A549 (cell line): ENCODE data around the gene ZNF211. TPM values are rescaled to one million over a fixed set of nuclear protein-coding genes. Genes with fewer than 3 reads are reported as not detected.

Experiments used
- ATAC-seq, 2 experiments: fragments of 200-7000 bp in 1 of 2; fragments of >200 bp in 1 of 2; cut with Nextera tagmentation in 1 of 2; cut with Tn5 transposase in 1 of 2; 3 replicates each; pipeline versions ENCODE4 v1.8.0 to v1.9.1; 2018 to 2020; ENCODE audit warnings: mild to moderate bottlenecking in 1 of 2, moderate library complexity in 1 of 2
- CTCF ChIA-PET: fragments of 300-600 bp; sonication (Branson Sonifier 250); formaldehyde crosslinking; extraction: SDS; loops from one replicate; lab custom pipeline; 2021; ENCODE audit warnings: antibody characterized with exemption, inconsistent platforms; lab: Yijun Ruan, JAX
- POLR2A ChIA-PET: fragments of 350-600 bp; formaldehyde crosslinking; extraction: SDS; loops from one replicate; lab custom pipeline; 2021; ENCODE audit warnings: antibody characterized with exemption, inconsistent platforms; lab: Yijun Ruan, JAX
- DNase-seq, 2 experiments: peaks; one replicate each; pipeline versions ENCODE4 v3.0.0 to v3.0.0-alpha.2; 2011 to 2016; ENCODE audit warnings: low read depth in 1 of 2, low spot score in 1 of 2
- FAIRE-seq: peaks from 2 replicates; lab custom pipeline; 2011; peaks lifted over from hg19 to GRCh38; lab: Jason Lieb, UNC
- H3K27ac ChIP-seq, 2 experiments: fragments of >200 bp; sonication (Bioruptor Twin); formaldehyde crosslinking; 3 replicates each; pipeline ENCODE4 v1.5.1; 2016 to 2017
- H3K4me1 ChIP-seq: fragments of >200 bp; sonication (Bioruptor Twin); formaldehyde crosslinking; 3 replicates; pipeline ENCODE4 v1.6.1; 2016
- H3K4me2 ChIP-seq: fragments of >200 bp; sonication (Bioruptor Twin); formaldehyde crosslinking; 3 replicates; pipeline ENCODE4 v1.6.1; 2016
- H3K4me3 ChIP-seq: fragments of >200 bp; sonication (Bioruptor Twin); formaldehyde crosslinking; 3 replicates; pipeline ENCODE4 v1.5.1; 2016
- H3K9me3 ChIP-seq: fragments of >200 bp; sonication (Bioruptor Twin); formaldehyde crosslinking; 3 replicates; pipeline ENCODE4 v1.6.1; 2016
- BHLHE40 ChIP-seq: IDR thresholded peaks from 2 replicates; pipeline ENCODE4 v1.6.1; 2012; ENCODE audit warnings: low read depth, low read length, inconsistent platforms
- CHD2 ChIP-seq: fragments of 150-350 bp; IDR thresholded peaks from 2 replicates; pipeline ENCODE4 v1.6.1; 2014; ENCODE audit warnings: low read length; ENCODE audit not compliant: partially characterized antibody
- CHD4 ChIP-seq: fragments of 200-600 bp; sonication (generic); IDR thresholded peaks from 2 replicates; pipeline ENCODE4 v1.6.1; 2016; ENCODE audit warnings: antibody characterized with exemption, mild to moderate bottlenecking, borderline replicate concordance
- CTCF ChIP-seq: fragments of >200 bp; sonication (Bioruptor Twin); formaldehyde crosslinking; IDR thresholded peaks from 3 replicates; pipeline ENCODE4 v1.5.1; 2016
- EHF ChIP-seq: fragments of 250-450 bp; sonication (Bioruptor Pico); IDR thresholded peaks from 2 replicates; pipeline ENCODE4 v1.5.0; 2020; ENCODE audit warnings: mild to moderate bottlenecking
- EP300 ChIP-seq, 2 experiments: fragments of >200 bp; sonication (Bioruptor Twin); formaldehyde crosslinking; IDR thresholded peaks; 2 replicates in 1 of 2; 3 replicates in 1 of 2; pipeline ENCODE4 v1.6.1; 2016 to 2017
- FOSB ChIP-seq: fragments of 250-450 bp; sonication (Bioruptor Pico); IDR thresholded peaks from 2 replicates; pipeline ENCODE4 v1.5.0; 2020; ENCODE audit warnings: mild to moderate bottlenecking, moderate library complexity
- GATA3 ChIP-seq: IDR thresholded peaks from 2 replicates; pipeline ENCODE4 v1.6.1; 2012; ENCODE audit warnings: borderline replicate concordance
- HES2 ChIP-seq: fragments of >200 bp; sonication (Bioruptor Twin); formaldehyde crosslinking; IDR thresholded peaks from 2 replicates; pipeline ENCODE4 v1.6.1; 2016
- HEYL ChIP-seq: fragments of 250-450 bp; sonication (Bioruptor Pico); IDR thresholded peaks from 2 replicates; pipeline ENCODE4 v1.8.0; 2021; ENCODE audit warnings: mild to moderate bottlenecking, moderate library complexity
- MAFK ChIP-seq: fragments of 450-650 bp; IDR thresholded peaks from 2 replicates; pipeline ENCODE4 v1.6.1; 2014; ENCODE audit not compliant: partially characterized antibody
- NPAS2 ChIP-seq: fragments of 250-450 bp; sonication (Bioruptor Pico); IDR thresholded peaks from 2 replicates; pipeline ENCODE4 v1.8.0; 2022; ENCODE audit warnings: mild to moderate bottlenecking, moderate library complexity, borderline replicate concordance
- POLR2AphosphoS2 ChIP-seq: conservative IDR thresholded peaks from 2 replicates; pipeline ENCODE4 v1.6.1; 2012; ENCODE audit warnings: low read length, improper control_type of control experiment, inconsistent platforms
- RAD21 ChIP-seq, 2 experiments: fragments of >200 bp in 1 of 2; sonication (Bioruptor Twin) in 1 of 2; formaldehyde crosslinking in 1 of 2; IDR thresholded peaks in 1 of 2; conservative IDR thresholded peaks in 1 of 2; 2 replicates in 1 of 2; 3 replicates in 1 of 2; pipeline ENCODE4 v1.6.1; 2012 to 2018; ENCODE audit warnings: inconsistent platforms in 1 of 2
- RCOR1 ChIP-seq: fragments of 150-350 bp; IDR thresholded peaks from 2 replicates; pipeline ENCODE4 v1.6.1; 2014; ENCODE audit warnings: antibody characterized with exemption, low read length, low read depth
- SMC3 ChIP-seq: fragments of >200 bp; sonication (Bioruptor Twin); formaldehyde crosslinking; IDR thresholded peaks from 3 replicates; pipeline ENCODE4 v1.6.1; 2018; ENCODE audit warnings: inconsistent platforms
- TP53 ChIP-seq: fragments of 250-450 bp; sonication (Bioruptor Pico); IDR thresholded peaks from 2 replicates; pipeline ENCODE4 v1.5.0; 2021; ENCODE audit warnings: mild to moderate bottlenecking, moderate library complexity
- ZFP36 ChIP-seq: fragments of 450-650 bp; IDR thresholded peaks from 2 replicates; pipeline ENCODE4 v1.6.1; 2014; ENCODE audit warnings: borderline replicate concordance; ENCODE audit not compliant: partially characterized antibody
- WGBS: methylation state at CpG from one replicate; pipeline ENCODE4 v1.1.6; 2017; ENCODE audit errors: missing lambda C conversion rate; 5-methylcytosine and 5-hydroxymethylcytosine counted together
- polyA plus RNA-seq, 4 experiments: library from polyadenylated mRNA; depleted of rRNA in 3 of 4; stranded (reverse); fragments of >200 nt; fragmentation: RNase III in 1 of 4; extraction: RNeasy Plus Mini Kit Qiagen cat#74134 plus additional on column Dnase treatment in 1 of 4; gene quantifications; 2 replicates in 3 of 4; 3 replicates in 1 of 4; pipeline ENCODE4 v1.2.3, GENCODE V29; 2011 to 2017
- TF ChIP-seq, protein P1 (sequence below): fragments of 150-350 bp; IDR thresholded peaks from 2 replicates; pipeline ENCODE4 v1.6.1; 2014; ENCODE audit warnings: low read depth, mild to moderate bottlenecking, low read length
- TF ChIP-seq, protein P2 (sequence below): IDR thresholded peaks from 2 replicates; pipeline ENCODE4 v1.6.1; 2012; ENCODE audit warnings: low read depth, borderline replicate concordance
- TF ChIP-seq, protein P3 (sequence below): fragments of 200-600 bp; sonication (generic); IDR thresholded peaks from 2 replicates; pipeline ENCODE4 v1.6.1; 2016; ENCODE audit warnings: antibody characterized with exemption, mild to moderate bottlenecking, moderate library complexity

The ZNF211 gene
- polyA plus RNA-seq, 2 of the 4 experiments (the other 2 are of a cell fraction), result 7.5 to 11.6 TPM

- FAIRE-seq, result no peak
- TF ChIP-seq FOSB (CRISPR knock-in tag) (no peak), EP300 (IDR thresholded peaks at IDR 0.05) (no peak), CTCF (no peak), POLR2AphosphoS2 (no peak), RAD21 (conservative IDR thresholded peaks at IDR 0.05 in 1 of 2, IDR thresholded peaks at IDR 0.05 in 1 of 2) (no peak), ZFP36 (no peak), RCOR1 (no peak), SMC3 (no peak), GATA3 (no peak), CHD4 (no peak)
- TF ChIP-seq, protein P1, sequence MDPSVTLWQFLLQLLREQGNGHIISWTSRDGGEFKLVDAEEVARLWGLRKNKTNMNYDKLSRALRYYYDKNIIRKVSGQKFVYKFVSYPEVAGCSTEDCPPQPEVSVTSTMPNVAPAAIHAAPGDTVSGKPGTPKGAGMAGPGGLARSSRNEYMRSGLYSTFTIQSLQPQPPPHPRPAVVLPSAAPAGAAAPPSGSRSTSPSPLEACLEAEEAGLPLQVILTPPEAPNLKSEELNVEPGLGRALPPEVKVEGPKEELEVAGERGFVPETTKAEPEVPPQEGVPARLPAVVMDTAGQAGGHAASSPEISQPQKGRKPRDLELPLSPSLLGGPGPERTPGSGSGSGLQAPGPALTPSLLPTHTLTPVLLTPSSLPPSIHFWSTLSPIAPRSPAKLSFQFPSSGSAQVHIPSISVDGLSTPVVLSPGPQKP, result no peak
- TF ChIP-seq, protein P2, sequence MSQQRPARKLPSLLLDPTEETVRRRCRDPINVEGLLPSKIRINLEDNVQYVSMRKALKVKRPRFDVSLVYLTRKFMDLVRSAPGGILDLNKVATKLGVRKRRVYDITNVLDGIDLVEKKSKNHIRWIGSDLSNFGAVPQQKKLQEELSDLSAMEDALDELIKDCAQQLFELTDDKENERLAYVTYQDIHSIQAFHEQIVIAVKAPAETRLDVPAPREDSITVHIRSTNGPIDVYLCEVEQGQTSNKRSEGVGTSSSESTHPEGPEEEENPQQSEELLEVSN, result no peak
These were observed 9.6 kb downstream of the ZNF211 start for GRCh38 chr19:57642396-57643046.

DNA sequence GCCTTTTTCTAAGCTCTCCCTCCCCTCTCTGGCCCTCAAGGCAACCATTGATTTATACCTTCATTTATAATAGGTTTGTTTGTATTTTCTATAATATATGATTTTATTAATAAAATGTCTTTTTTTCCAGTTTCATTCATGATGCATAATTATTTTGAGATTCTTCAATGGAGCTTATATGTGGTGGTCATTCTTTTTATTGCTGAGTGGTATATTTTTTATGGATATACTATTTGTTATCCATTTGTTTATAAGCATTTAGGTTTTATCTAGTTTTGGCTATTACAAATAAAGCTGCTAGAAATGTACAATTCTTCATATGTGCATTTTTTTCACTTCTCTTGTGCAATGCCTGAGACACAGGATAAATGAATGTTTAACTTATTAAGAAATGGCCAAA, 10.8 kb downstream of the ZNF211 start:
- no peak overlapping the region for H3K27ac ChIP-seq
- ChIA-PET CTCF (interaction anchor here (0.6 kb wide), 1 partner anchor 39 kb away, joined by 3 read pairs; the partner anchor contains the start of gene ZNF551), POLR2A (no interaction called here)
- DNase-seq (no peak), ATAC-seq (no peak), FAIRE-seq (no peak)
- no peak overlapping the region for H3K4me3 ChIP-seq
- no peak overlapping the region for H3K4me2 ChIP-seq
- H3K4me1 ChIP-seq, result no peaks in the 10 kb centered on the region
- peaks cover 93% of the 10 kb centered on the region for H3K9me3 ChIP-seq
- TF ChIP-seq MAFK (peak; percentile 28), NPAS2 (CRISPR knock-in tag) (no peak)

More at GRCh38 chr19:57642396-57643046, 9.6 kb downstream of the ZNF211 start:
- no peaks in the 10 kb centered on the region for H3K4me1 ChIP-seq
- no peak for ATAC-seq
- CTCF ChIA-PET, result interaction anchor here (0.6 kb wide), 1 partner anchor 339 kb away, joined by 3 read pairs; no protein-coding TSS in a partner anchor
- H3K4me3 ChIP-seq, result no peak overlapping the region
- no peak overlapping the region for H3K27ac ChIP-seq
- POLR2A ChIA-PET, result no interaction called here
- no peak for DNase-seq
- H3K4me2 ChIP-seq, result no peak overlapping the region
- 63% methylated on average over 4 of the region's 4 CpGs for WGBS
- peaks cover 95% of the 10 kb centered on the region for H3K9me3 ChIP-seq

GRCh38 chr19:57648331-57649003, 15.5 kb downstream of the ZNF211 start:
- ChIA-PET CTCF (interaction anchor here (2.1 kb wide), 1 partner anchor 7 kb away, joined by 4 read pairs; no protein-coding TSS in a partner anchor), POLR2A (no interaction called here)
- Histone ChIP-seq H3K9me3 (peaks cover 85% of the 10 kb centered on the region), H3K4me3 (no peak overlapping the region)
- FAIRE-seq, result no peak
- TF ChIP-seq BHLHE40 (no peak), TP53 (CRISPR knock-in tag) (no peak), ZFP36 (no peak), EHF (CRISPR knock-in tag) (no peak), HES2 (no peak), HEYL (CRISPR knock-in tag) (no peak), CHD2 (no peak), GATA3 (no peak)
- TF ChIP-seq, protein P3, sequence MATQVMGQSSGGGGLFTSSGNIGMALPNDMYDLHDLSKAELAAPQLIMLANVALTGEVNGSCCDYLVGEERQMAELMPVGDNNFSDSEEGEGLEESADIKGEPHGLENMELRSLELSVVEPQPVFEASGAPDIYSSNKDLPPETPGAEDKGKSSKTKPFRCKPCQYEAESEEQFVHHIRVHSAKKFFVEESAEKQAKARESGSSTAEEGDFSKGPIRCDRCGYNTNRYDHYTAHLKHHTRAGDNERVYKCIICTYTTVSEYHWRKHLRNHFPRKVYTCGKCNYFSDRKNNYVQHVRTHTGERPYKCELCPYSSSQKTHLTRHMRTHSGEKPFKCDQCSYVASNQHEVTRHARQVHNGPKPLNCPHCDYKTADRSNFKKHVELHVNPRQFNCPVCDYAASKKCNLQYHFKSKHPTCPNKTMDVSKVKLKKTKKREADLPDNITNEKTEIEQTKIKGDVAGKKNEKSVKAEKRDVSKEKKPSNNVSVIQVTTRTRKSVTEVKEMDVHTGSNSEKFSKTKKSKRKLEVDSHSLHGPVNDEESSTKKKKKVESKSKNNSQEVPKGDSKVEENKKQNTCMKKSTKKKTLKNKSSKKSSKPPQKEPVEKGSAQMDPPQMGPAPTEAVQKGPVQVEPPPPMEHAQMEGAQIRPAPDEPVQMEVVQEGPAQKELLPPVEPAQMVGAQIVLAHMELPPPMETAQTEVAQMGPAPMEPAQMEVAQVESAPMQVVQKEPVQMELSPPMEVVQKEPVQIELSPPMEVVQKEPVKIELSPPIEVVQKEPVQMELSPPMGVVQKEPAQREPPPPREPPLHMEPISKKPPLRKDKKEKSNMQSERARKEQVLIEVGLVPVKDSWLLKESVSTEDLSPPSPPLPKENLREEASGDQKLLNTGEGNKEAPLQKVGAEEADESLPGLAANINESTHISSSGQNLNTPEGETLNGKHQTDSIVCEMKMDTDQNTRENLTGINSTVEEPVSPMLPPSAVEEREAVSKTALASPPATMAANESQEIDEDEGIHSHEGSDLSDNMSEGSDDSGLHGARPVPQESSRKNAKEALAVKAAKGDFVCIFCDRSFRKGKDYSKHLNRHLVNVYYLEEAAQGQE, result no peak
- TF ChIP-seq, all 56 proteins: peak for 0
- 43% methylated on average over 6 of the region's 6 CpGs for whole genome bisulfite sequencing
- DNase-seq (no peak), ATAC-seq (no peak)
- H3K4me2 ChIP-seq, result no peak overlapping the region
- H3K4me1 ChIP-seq, result no peaks in the 10 kb centered on the region
- no peak overlapping the region for H3K27ac ChIP-seq
